Measurements from ENCODE around the gene GLCE. TPM values are rescaled to one million over a fixed set of nuclear protein-coding genes. Genes with fewer than 3 reads are reported as not detected.

Gene GLCE
- total RNA-seq, 1 experiment from 2014 or later: 12.5 TPM

GRCh38 chr15:69131362-69132220 lies 28.8 kb upstream of the GLCE start (continued):
- TF ChIP-seq CTCF (IDR thresholded peaks at IDR 0.05): no peak
- TF ChIP-seq AR (CRISPR knock-in tag; IDR thresholded peaks at IDR 0.05): no peak
- TF ChIP-seq TEAD4 (CRISPR knock-in tag; IDR thresholded peaks at IDR 0.05): no peak
- TF ChIP-seq ZNF425 (CRISPR knock-in tag; conservative IDR thresholded peaks at IDR 0.05): no peak
- no peak for TF ChIP-seq CREB1 (CRISPR knock-in tag; IDR thresholded peaks at IDR 0.05)
- TF ChIP-seq EMX1 (CRISPR knock-in tag; IDR thresholded peaks at IDR 0.05): no peak
- no peak for TF ChIP-seq CDX4 (CRISPR knock-in tag; IDR thresholded peaks at IDR 0.05; ENCODE audit: borderline replicate concordance)

GRCh38 chr15:69132430-69132829 lies 28.0 kb upstream of the GLCE start:
- ChIA-PET CTCF (interaction anchor here (0.6 kb wide), 1 partner anchor 13 kb away, joined by 3 read pairs; no protein-coding TSS in a partner anchor), POLR2A (no interaction called here)
- no peak overlapping the region for H3K4me3 Mint-ChIP-seq

More at GRCh38 chr15:69132430-69132829, 28.0 kb upstream of the GLCE start:
- Mint-ChIP-seq H3K9me3 (no peaks in the 10 kb centered on the region), H3K27ac (no peak overlapping the region), H3K27me3 (ENCODE audit: low read depth) (peaks cover 3% of the 10 kb centered on the region; the same call in 1 of the 2 replicates), H3K4me1 (peaks cover 29% of the 10 kb centered on the region), H3K36me3 (no peaks in the 10 kb centered on the region)
- DNase-seq (ENCODE audit: low spot score) (no peak), ATAC-seq (no peak)
- TF ChIP-seq NFYB (CRISPR knock-in tag; conservative IDR thresholded peaks at IDR 0.05; ENCODE audit: low read depth) (no peak), JAZF1 (CRISPR knock-in tag; IDR thresholded peaks at IDR 0.05) (no peak), PREB (CRISPR knock-in tag; IDR thresholded peaks at IDR 0.05; ENCODE audit: borderline replicate concordance) (no peak), ZNF423 (CRISPR knock-in tag; IDR thresholded peaks at IDR 0.05) (no peak), ZNF219 (CRISPR knock-in tag; IDR thresholded peaks at IDR 0.05; ENCODE audit: borderline replicate concordance) (no peak), RORB (CRISPR knock-in tag; IDR thresholded peaks at IDR 0.05) (no peak), ARID4B (CRISPR knock-in tag; IDR thresholded peaks at IDR 0.05; ENCODE audit: borderline replicate concordance) (no peak), MAX (CRISPR knock-in tag; IDR thresholded peaks at IDR 0.05) (no peak), TP53 (CRISPR knock-in tag; IDR thresholded peaks at IDR 0.05) (no peak), ATF3 (CRISPR knock-in tag; conservative IDR thresholded peaks at IDR 0.05) (no peak), ZNF138 (CRISPR knock-in tag; conservative IDR thresholded peaks at IDR 0.05) (no peak)

Data from WTC11 (cell line).